ENCODE results near the gene SLC22A23.
A peak's percentile ranks its signal among the peaks of the same experiment; 100 is the strongest.

Gene SLC22A23

GRCh38 chr6:3455569-3456394, 1.1 kb downstream of the SLC22A23 start:
- Histone ChIP-seq H3K4me1 (ENCODE audit: control insufficient read depth, insufficient read depth, low read length) (peaks cover 6% of the 10 kb centered on the region; the same call in 1 of the 2 replicates), H3K4me3 (ENCODE audit: low read depth, low read length) (peak overlapping the region; percentile 86), H3K9me3 (ENCODE audit: control insufficient read depth, insufficient read depth, low read depth, low read length) (no peaks in the 10 kb centered on the region), H3K36me3 (ENCODE audit: control insufficient read depth in 2 of 2, insufficient read depth in 1 of 2, low read length in 2 of 2) (no peaks in the 10 kb centered on the region; a peak in 1 of 3 replicates), H3K27ac (ENCODE audit: extremely low read depth, low read depth, low read length) (peak overlapping the region; percentile 88; the same call in 1 of the 2 replicates)
- CTCF ChIA-PET, result interaction anchor here (0.8 to 2.6 kb wide), 6 partner anchors 9 to 558 kb away, joined by 3 to 8 read pairs (median 4); no protein-coding TSS in a partner anchor
- POLR2A ChIA-PET, result interaction anchor here (0.9 to 2.3 kb wide), 4 partner anchors 12 to 73 kb away, joined by 3 to 14 read pairs (median 6); no protein-coding TSS in a partner anchor
- TF ChIP-seq ZNF530 (tag by site-specific recombination; IDR thresholded peaks at IDR 0.05; ENCODE audit: low read depth) (no peak), ZIC2 (tag by site-specific recombination; IDR thresholded peaks at IDR 0.05) (peak; percentile 44), PATZ1 (tag by site-specific recombination; IDR thresholded peaks at IDR 0.05) (peak; percentile 46; the same call in 1 of the 2 replicates), BCL11B (tag by site-specific recombination; IDR thresholded peaks at IDR 0.05; ENCODE audit: low read depth) (0 out of 2 replicates have a peak, but pooled peaks have one; percentile 24), ZNF248 (tag by site-specific recombination; IDR thresholded peaks at IDR 0.05) (no peak), ZNF555 (tag by site-specific recombination; conservative IDR thresholded peaks at IDR 0.05) (no peak), ZNF707 (tag by site-specific recombination; IDR thresholded peaks at IDR 0.05) (no peak), ZFP69B (tag by site-specific recombination; IDR thresholded peaks at IDR 0.05) (no peak), REPIN1 (tag by site-specific recombination; IDR thresholded peaks at IDR 0.05; ENCODE audit: low read depth) (no peak), ZEB2 (tag by site-specific recombination; IDR thresholded peaks at IDR 0.05) (peak; percentile 63; the same call in 1 of the 2 replicates), BCL6B (tag by site-specific recombination; IDR thresholded peaks at IDR 0.05) (no peak), ZNF274 (IDR thresholded peaks at IDR 0.05; ENCODE audit: low read length) (no peak), ZNF274 (tag by site-specific recombination; IDR thresholded peaks at IDR 0.05; ENCODE audit: borderline replicate concordance) (no peak), ZBTB48 (tag by site-specific recombination; IDR thresholded peaks at IDR 0.05) (peak; percentile 49; the same call in 1 of the 2 replicates), KLF17 (tag by site-specific recombination; IDR thresholded peaks at IDR 0.05) (peak; percentile 50; the same call in 1 of the 2 replicates), GLIS2 (tag by site-specific recombination; IDR thresholded peaks at IDR 0.05) (peak; percentile 89), ZNF266 (tag by site-specific recombination; IDR thresholded peaks at IDR 0.05; ENCODE audit: low read depth) (no peak), BCL11A (tag by site-specific recombination; IDR thresholded peaks at IDR 0.05; ENCODE audit: low read depth) (0 out of 2 replicates have a peak, but pooled peaks have one; percentile 67), ZNF37A (tag by site-specific recombination; IDR thresholded peaks at IDR 0.05) (no peak), ZNF571 (tag by site-specific recombination; IDR thresholded peaks at IDR 0.05) (no peak), ZNF529 (tag by site-specific recombination; IDR thresholded peaks at IDR 0.05; ENCODE audit: insufficient replicate concordance) (no peak), ZBTB10 (tag by site-specific recombination; IDR thresholded peaks at IDR 0.05) (no peak), ZNF398 (tag by site-specific recombination; IDR thresholded peaks at IDR 0.05) (no peak; the same call in 1 of the 2 replicates)
